HG03565 (cell line): ENCODE data around the gene CCDC88C.

Experiments used
- ATAC-seq: cut with Tn5 transposase; IDR thresholded peaks from one replicate; pipeline ENCODE4 v1.9.1; 2021; ENCODE audit warnings: mild to moderate bottlenecking, moderate library complexity; ENCODE audit not compliant: unreplicated experiment

CCDC88C gene

DNA sequence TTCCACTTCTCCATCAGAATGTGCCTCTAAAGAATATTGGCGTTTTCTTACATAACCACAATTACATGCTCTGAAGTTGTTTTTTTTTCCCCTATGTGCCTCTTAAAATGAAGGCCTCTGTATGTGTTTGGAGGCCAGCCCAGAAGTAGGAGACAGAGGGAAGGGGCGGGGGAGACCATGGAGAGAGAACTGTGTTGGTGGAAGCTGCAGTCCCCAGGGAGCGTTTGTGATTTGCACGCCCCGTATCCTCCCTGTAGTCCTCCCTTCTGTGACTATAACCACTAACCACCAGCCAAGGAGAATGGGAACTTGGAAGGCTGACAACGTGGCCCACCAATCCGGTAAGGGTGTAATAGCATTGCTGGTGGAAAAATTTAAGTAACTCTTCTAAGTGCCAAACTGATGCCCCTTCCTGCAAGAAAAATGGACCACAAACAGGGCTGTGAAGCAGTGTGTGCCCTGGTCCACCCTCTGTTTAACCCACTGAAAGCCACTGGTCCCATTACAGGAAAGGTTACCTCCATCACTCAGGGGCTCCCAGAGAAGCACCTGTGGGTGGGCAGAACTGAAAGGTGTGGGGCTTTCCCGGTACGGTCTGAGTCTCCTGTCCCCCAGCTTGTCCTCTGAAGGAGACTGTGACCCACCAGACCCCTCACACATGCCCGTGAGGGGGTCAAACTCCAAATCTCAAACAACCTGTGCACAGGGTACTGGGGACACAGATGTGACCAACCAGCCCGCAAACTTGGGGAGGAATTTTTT is 36.8 kb downstream of the CCDC88C start:
- ATAC-seq: no peak

DNA sequence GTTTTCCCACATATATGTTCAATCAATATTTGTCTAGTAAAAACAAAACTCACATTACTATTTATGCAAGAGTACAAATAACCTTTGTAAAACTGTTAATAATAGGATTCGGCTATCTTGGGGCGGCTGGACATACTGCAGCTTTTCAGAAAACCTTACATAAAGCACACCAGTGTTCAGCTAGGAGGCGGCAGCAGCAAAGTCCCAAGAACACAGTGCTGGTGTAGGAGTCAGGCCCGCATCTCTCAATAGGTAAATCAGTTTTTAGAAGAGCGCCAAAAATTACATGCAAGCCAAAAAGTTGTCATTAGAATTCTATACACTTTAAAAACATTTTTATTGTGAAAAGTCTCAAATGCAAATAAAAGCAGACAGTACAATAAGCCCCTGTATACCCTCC is 37.5 kb downstream of the CCDC88C start:
- ATAC-seq: no peak

DNA sequence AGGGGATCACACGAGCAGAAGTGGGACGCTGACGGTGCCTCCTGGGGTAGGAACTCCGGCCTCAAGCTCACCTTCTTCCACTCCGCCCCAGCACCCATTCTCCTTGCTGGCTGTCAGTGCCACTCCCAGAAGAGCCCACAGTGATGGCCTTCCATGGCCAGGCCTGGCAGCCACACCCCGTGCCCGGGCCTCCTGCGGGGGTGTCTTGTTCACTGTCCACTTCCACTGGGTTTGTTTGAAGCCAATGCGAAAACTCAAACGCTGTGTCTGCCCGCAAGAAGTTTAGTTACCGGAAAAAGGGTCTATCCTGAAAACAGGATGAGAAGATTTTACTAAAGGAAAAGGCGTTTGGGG is 38.1 kb downstream of the CCDC88C start:
- ATAC-seq: no peak

- ATAC-seq: no peak
These were observed 38.6 kb downstream of the CCDC88C start for GRCh38 chr14:91378930-91379578.

GRCh38 chr14:91377700-91378652 is 39.6 kb downstream of the CCDC88C start:
- no peak for ATAC-seq

- no peak for ATAC-seq
These were observed 40.8 kb downstream of the CCDC88C start for GRCh38 chr14:91376547-91377477.

DNA sequence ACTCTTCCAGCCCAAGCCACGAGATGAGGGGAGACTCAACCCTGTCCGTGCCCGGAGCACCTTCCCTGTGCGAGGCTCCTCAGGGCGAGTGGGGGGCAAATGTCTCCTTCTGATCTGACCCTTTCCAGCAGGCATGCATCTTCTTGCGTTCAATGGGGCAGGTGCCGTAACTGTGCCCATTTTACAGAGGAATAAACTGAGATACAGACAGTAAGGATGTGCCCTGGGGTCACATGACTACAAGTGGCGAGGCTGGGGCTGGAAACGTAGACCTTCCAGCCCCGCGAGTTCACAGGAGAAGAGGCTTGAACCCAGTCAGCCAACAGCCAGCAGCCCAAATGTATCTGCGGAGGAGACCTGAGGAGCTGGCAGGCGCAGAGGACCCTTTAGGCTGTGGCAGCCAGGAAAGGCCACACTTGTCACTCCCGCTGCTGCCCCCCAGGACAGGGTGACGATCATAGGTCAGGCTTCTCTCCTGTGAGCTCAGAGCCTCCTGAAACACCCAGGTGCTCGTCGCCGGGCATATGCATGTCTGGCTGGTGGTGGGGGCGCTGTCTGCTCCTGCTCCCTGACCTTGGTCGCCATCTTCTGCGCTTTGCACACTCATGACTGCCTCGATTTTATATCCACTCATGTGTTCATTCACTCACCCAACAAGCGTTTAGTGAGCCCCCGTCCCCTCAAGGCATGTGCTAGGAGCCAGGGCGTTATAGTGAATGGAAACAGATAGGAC is 41.7 kb downstream of the CCDC88C start:
- no peak for ATAC-seq

DNA sequence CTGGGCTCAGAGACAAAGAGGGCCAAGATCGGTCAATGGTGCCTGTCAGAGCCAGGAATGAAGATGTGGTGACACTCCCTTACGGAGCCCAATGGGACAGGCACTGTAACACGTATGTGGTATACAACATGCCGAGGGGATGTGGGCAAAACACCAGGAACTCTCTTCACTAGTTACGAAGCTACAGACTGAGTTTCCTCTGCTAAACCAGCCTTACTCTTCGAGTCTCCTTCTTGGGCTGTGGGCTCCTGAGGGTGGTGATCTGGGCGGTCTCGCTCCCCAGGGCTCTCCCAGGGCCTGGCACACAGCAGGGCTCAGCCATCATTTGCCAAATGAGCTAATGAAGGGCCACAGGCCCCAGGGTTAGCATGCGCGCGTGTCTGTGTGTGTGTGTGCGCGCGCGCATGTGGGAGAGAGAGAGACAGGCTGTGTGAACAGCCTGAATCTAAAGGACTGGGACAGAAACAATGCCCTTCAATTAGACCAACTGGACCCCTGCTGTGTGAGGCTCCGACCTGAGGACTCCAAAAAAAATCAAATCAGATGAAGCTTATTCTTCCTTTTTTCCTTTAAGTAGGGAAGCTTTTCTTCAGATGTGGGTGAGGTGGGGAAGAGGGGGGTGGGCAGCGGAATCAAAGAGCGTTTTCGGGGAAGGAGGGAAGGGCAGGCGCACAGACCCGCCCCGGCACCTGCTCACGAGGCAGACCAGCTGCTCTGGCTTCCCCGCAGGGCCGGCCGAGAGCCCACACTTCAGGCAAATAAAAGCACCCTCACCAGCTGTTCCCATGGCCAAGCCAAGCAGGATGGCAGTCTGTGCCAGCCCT is 42.5 kb downstream of the CCDC88C start:
- no peak for ATAC-seq

- ATAC-seq: no peak
These were observed 43.2 kb downstream of the CCDC88C start for GRCh38 chr14:91374287-91374878.

GRCh38 chr14:91373591-91374254 is 43.9 kb downstream of the CCDC88C start:
- peak; percentile 54 for ATAC-seq

- ATAC-seq: peak; percentile 9
These were observed 44.7 kb downstream of the CCDC88C start for GRCh38 chr14:91372671-91373495.

DNA sequence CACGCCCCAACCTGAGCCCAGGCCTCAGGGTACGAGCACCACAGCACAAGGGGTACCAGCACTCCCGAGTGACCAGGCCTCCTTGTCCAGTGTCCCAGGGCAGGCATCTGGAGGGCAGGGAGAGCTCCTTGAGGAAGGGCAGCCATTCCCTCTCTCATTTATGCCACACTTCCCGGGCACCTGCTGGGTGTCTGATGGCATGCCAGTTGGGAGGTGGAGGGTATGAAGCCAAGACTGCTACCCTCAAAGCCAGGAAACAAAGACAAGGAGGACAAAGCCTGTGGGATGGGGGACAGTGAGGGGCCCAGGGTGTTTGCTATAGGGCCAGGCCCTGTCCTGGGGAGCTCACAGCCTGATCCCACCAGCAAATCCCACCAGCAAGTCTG is 45.6 kb downstream of the CCDC88C start:
- no peak for ATAC-seq

DNA sequence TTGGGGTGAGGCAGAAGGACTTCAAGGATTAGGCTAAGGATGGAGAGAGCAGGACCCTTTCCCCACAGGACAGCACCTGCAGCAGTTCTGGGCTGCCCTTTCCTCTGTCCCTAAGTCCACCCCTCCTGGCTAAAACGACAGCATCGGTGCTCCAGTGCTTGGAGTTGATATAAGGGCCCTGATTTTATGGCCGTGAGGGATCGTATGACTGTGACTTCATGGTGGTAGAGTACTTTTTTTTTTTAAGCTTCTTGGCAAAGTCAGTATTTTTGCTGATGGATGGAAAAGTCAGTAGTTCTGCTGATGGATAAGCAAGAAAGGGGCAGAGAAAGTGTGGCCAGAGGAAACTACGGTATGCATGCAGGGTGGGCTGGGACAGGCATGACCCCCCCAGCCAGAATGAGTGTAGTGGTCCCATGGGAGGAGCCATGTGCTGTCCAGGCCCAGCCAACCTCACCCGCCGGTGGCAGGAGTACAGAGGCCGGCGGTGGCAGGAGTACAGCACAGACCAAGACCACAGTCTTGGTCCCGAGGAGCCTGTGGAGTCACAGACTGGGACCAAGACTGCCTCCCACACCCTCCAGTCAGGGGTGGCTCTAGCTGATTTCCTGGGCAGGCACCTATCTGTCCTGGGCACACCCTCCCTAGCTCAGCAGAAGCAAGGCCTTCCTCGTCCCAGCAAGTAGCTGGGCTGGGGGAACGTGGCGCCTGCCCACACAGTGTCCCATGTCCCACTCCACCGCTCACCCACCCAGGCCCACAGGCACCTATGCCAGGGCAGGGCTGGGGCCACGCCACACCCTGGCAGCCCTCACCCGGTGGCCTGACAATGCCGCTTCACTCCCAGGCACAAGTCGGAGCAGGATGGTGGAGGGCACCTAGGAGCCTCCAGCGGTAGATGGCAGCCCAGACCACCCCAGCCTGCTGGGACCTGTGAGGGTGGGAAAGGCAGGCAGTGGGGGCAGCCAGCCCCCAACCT is 46.3 kb downstream of the CCDC88C start:
- no peak for ATAC-seq

GRCh38 chr14:91369628-91370445 is 47.8 kb downstream of the CCDC88C start:
- no peak for ATAC-seq

DNA sequence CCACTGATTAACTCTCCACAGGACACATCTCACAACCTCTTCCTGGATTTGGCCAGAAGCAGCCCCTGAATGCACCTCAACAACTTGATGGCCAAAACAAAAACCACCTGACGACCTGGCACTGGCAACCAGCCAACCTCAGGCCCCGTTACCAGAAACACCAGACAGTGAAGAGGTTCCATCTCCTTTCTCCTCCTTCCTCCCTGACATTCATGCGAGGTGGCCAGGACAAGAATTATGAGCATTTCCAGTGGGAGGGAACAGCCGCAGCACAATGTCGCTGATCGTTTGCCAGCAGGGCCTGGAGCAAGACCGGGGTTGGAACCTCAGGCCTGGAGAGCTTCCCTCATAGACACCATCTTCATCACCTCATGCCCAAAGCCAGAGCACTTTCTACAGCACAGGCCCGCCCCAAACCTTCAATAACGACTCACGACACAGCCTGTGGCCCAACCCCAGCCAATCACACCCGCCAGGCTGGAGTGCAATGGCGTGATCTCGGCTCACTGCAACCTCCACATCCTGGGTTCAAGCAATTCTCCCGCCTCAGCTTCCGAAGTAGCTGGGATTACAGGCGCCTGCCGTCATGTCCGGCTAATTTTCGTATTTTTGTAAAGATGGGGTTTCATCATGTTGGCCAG is 48.7 kb downstream of the CCDC88C start:
- no peak for ATAC-seq
